MM.1S (cell line): ENCODE measurements around the gene SOBP.

Source experiments
- EZH2 ChIP-seq: fragments of 300-600 bp; sonication (generic); optimal IDR thresholded peaks from 2 replicates; pipeline ENCODE3; 2017; ENCODE audit warnings: low read depth, mild to moderate bottlenecking, antibody characterized with exemption, low read length, mixed read lengths
- TF ChIP-seq, protein P1 (sequence below): fragments of 300-600 bp; sonication (generic); IDR thresholded peaks from 2 replicates; pipeline ENCODE4 v1.5.1; 2016; ENCODE audit warnings: antibody characterized with exemption, low read length, mixed read lengths

DNA sequence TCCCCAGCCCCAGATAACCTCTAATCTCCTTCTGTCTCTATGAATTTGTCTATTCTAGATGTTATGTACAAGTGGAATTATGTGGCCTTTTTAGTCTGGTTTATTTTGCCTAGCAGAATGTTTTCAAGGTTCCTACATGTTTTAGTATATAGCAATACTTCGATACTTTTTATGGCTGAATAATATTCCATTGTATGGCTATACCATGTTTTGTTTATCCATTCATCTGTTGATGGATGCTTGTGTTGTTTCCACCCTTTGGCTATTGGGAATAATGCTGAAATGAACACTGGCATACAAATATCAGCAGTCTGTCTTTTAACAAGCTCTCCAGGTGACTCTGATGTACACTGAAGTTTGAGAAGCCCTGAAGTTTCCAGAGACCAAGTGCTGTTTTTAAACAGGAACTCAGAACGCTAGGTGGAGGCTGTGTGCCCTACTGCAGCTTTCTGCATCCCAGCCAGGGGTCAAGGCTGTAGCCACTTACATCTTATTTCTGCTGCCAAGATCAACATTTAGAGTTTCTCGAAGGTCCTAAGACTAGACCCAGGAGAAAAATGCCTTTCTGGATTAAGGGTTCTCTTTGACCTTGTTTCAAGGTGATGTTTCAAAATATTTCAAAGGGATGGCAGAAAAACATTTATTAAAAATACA, 123.0 kb downstream of the SOBP start:
- TF ChIP-seq, protein P1, sequence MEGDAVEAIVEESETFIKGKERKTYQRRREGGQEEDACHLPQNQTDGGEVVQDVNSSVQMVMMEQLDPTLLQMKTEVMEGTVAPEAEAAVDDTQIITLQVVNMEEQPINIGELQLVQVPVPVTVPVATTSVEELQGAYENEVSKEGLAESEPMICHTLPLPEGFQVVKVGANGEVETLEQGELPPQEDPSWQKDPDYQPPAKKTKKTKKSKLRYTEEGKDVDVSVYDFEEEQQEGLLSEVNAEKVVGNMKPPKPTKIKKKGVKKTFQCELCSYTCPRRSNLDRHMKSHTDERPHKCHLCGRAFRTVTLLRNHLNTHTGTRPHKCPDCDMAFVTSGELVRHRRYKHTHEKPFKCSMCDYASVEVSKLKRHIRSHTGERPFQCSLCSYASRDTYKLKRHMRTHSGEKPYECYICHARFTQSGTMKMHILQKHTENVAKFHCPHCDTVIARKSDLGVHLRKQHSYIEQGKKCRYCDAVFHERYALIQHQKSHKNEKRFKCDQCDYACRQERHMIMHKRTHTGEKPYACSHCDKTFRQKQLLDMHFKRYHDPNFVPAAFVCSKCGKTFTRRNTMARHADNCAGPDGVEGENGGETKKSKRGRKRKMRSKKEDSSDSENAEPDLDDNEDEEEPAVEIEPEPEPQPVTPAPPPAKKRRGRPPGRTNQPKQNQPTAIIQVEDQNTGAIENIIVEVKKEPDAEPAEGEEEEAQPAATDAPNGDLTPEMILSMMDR, result no peak
- TF ChIP-seq EZH2, result no peak
